ENCODE data around the gene ANGPTL1.

DNA sequence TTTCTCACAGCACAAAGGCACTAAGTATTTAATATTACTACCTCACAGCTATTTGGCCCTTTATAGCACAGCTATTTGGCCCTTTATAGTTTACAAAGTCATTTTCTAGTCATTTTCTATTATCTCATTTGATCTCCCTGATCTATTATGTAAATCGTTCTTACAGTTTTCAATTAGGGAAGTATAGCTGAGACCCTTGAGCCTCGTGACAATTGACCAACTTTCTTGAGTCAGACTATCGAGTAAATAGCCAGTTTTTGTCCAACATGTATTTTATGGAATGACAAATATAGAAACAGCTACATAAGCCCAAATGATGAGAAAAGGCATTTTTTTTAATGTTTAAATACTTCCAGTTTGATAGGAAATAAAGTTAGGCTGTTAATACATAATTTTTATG, 7.0 kb upstream of the ANGPTL1 start:
- TF ChIP-seq POLR2AphosphoS5 (IDR thresholded peaks at IDR 0.05) (no peak), POLR2A (IDR thresholded peaks at IDR 0.05) (no peak)
